ENCODE data around the gene PLET1. TPM values are rescaled to one million over a fixed set of nuclear protein-coding genes. Genes with fewer than 3 reads are reported as not detected.
A peak's percentile ranks its signal among the peaks of the same experiment; 100 is the strongest.

PLET1 gene
- total and polyA plus RNA-seq, 9 of the 15 experiments (the other 6 are each of a cell fraction or from before 2014, with no cell fraction given) = not detected

GRCh38 chr11:112255067-112255720, 5.5 kb downstream of the PLET1 start:
- H3K9me1 ChIP-seq (ENCODE audit: control insufficient read depth, insufficient read depth, low read length) = no peaks in the 10 kb centered on the region
- ChIA-PET CTCF (ENCODE audit: low intra/inter-chr PET ratio) (no interaction called here), POLR2A (interaction anchor here (0.7 to 1.2 kb wide), 2 partner anchors 24 to 29 kb away, joined by 3 read pairs; partner anchors contain the start of gene PTS)
- BruUV-seq (replicated peaks) = no TSS peak
- H3K4me1 ChIP-seq (replicated peaks in 1 of 2; ENCODE audit: control insufficient read depth in 2 of 2, insufficient read depth in 2 of 2, low read length in 2 of 2) = peaks cover 10% of the 10 kb centered on the region in 2 experiments; a peak in 4 of 5 replicates
- intact Hi-C loops (cut with micrococcal nuclease) (no loop called here), in situ Hi-C loops (cut with MboI) (no loop called here)
- DNase-seq (ENCODE audit: extremely low read depth in 1 of 4, low spot score in 3 of 4) (peak; percentile 26 to 47 (median 42)), ATAC-seq (peak; percentile 59), FAIRE-seq (peak; percentile 35)
- 16% methylated on average over 15 of the region's 15 CpGs for WGBS (ENCODE audit: insufficient coverage, low coverage, missing lambda C conversion rate)
- H3K27ac ChIP-seq (ENCODE audit: extremely low read depth, low read depth, low read length) = peak overlapping the region; percentile 34; the same call in 1 of the 3 replicates
- H3K9ac ChIP-seq (ENCODE audit: insufficient read depth in 1 of 2, low read depth in 2 of 2, low read length in 2 of 2) = no peak overlapping the region
- no peaks in the 10 kb centered on the region for H3K9me3 ChIP-seq (replicated peaks; ENCODE audit: control insufficient read depth, insufficient read depth, low read depth, low read length)
- H2AFZ ChIP-seq (ENCODE audit: low read depth, low read length) = peak overlapping the region; percentile 82
- no peaks in the 10 kb centered on the region; the same call in 2 of the 3 replicates for H3K36me3 ChIP-seq (ENCODE audit: control insufficient read depth, insufficient read depth, low read length)
- no peak overlapping the region for H3K4me3 ChIP-seq
- H3K4me2 ChIP-seq (ENCODE audit: insufficient read depth, low read length) = peak overlapping the region; percentile 59
- H4K20me1 ChIP-seq (replicated peaks; ENCODE audit: control insufficient read depth, insufficient read depth, low read length) = no peaks in the 10 kb centered on the region
- H3K79me2 ChIP-seq (ENCODE audit: control insufficient read depth, insufficient read depth, low read length) = no peaks in the 10 kb centered on the region
- peaks cover 0 to 8% of the 10 kb centered on the region in 2 experiments; a peak in 1 of 5 replicates for H3K27me3 ChIP-seq (ENCODE audit: control insufficient read depth in 2 of 2, insufficient read depth in 2 of 2, low read length in 2 of 2)
- peak; percentile 68 for TF ChIP-seq NFE2 (IDR thresholded peaks at IDR 0.05; ENCODE audit: low read depth)
- peak; percentile 40 for TF ChIP-seq ARHGAP35 (IDR thresholded peaks at IDR 0.05; ENCODE audit: partially characterized antibody)
- peak; percentile 40; the same call in 1 of the 2 replicates for TF ChIP-seq FOSL1 (tag; conservative IDR thresholded peaks at IDR 0.05)
- TF ChIP-seq GATA2 (CRISPR knock-in tag; IDR thresholded peaks at IDR 0.05) = no peak
- TF ChIP-seq ATF3 (IDR thresholded peaks at IDR 0.05) = peak; percentile 43; the same call in 1 of the 2 replicates
- no peak for TF ChIP-seq ATF3 (CRISPR knock-in tag; conservative IDR thresholded peaks at IDR 0.05)
- 0 out of 2 replicates have a peak, but pooled peaks have one; percentile 20 for TF ChIP-seq ARID1B (IDR thresholded peaks at IDR 0.05)
- no peak for TF ChIP-seq EWSR1 (IDR thresholded peaks at IDR 0.05; ENCODE audit: borderline replicate concordance, low read depth, partially characterized antibody)
- peak; percentile 77 for TF ChIP-seq PKNOX1 (IDR thresholded peaks at IDR 0.05)
- TF ChIP-seq ZNF785 (CRISPR knock-in tag; IDR thresholded peaks at IDR 0.05) = no peak
- no peak for TF ChIP-seq PHF20 (IDR thresholded peaks at IDR 0.05; ENCODE audit: partially characterized antibody)
- TF ChIP-seq TAF7 (tag; IDR thresholded peaks at IDR 0.05) = no peak
- no peak for TF ChIP-seq ZNF668 (CRISPR knock-in tag; IDR thresholded peaks at IDR 0.05)
- no peak for TF ChIP-seq TAF9B (IDR thresholded peaks at IDR 0.05; ENCODE audit: partially characterized antibody)
- no peak for TF ChIP-seq TRIM24 (IDR thresholded peaks at IDR 0.05)
- no peak for TF ChIP-seq PBX2 (CRISPR knock-in tag; IDR thresholded peaks at IDR 0.05; ENCODE audit: low read depth)
- 0 out of 2 replicates have a peak, but pooled peaks have one; percentile 33 for TF ChIP-seq PBX2 (tag; conservative IDR thresholded peaks at IDR 0.05; ENCODE audit: low read depth)
- no peak for TF ChIP-seq ZC3H11A (IDR thresholded peaks at IDR 0.05; ENCODE audit: low read depth, low read length)
- no peak for TF ChIP-seq SNIP1 (IDR thresholded peaks at IDR 0.05; ENCODE audit: low read depth)
- peak; percentile 56; the same call in 1 of the 2 replicates for TF ChIP-seq MAFK (IDR thresholded peaks at IDR 0.05; ENCODE audit: low read length)
- peak; percentile 72 for TF ChIP-seq C11orf30 (IDR thresholded peaks at IDR 0.05; ENCODE audit: low read depth)
